ENCODE data around the gene CCDC107.

CCDC107 gene

DNA sequence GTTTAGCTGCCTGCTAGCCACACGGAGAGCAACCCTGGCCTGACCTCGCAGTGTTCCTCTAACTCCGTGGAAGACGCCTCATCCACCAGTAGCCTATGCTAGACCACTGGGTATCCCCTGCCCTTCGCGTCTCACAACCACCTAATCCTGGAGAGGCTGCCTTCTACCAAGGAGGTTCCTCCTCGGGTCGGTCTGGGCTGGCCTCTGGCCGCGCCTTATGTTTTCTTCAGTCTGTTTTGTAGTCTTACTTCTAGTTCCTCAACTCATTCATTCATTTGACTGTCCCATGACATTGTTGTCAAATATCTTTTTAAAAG lies 33.2 kb downstream of the CCDC107 start:
- H3K4me3 Mint-ChIP-seq: peak overlapping the region; percentile 78
- DNase-seq (ENCODE audit: low spot score in 2 of 2): peak in 1 of 2 donors; percentile 59
- H3K4me1 Mint-ChIP-seq: peaks cover 39% of the 10 kb centered on the region
- H3K9me3 Mint-ChIP-seq: no peaks in the 10 kb centered on the region
- peak overlapping the region; percentile 86 for H3K27ac Mint-ChIP-seq
- ATAC-seq: no peak
- H3K36me3 Mint-ChIP-seq: peaks cover 12% of the 10 kb centered on the region

- Mint-ChIP-seq H3K36me3 (peaks cover 12% of the 10 kb centered on the region), H3K27ac (peak overlapping the region; percentile 86), H3K4me3 (peak overlapping the region; percentile 78)
These were observed 33.7 kb downstream of the CCDC107 start for GRCh38 chr9:35691757-35692301.

GRCh38 chr9:35695943-35696401 lies 37.9 kb downstream of the CCDC107 start:
- peaks cover 12% of the 10 kb centered on the region for H3K36me3 Mint-ChIP-seq
- H3K4me1 Mint-ChIP-seq: peaks cover 31% of the 10 kb centered on the region
- DNase-seq (ENCODE audit: low spot score in 2 of 2) (no peak), ATAC-seq (no peak)
- no peaks in the 10 kb centered on the region for H3K9me3 Mint-ChIP-seq
- H3K4me3 Mint-ChIP-seq: no peak overlapping the region
- peak overlapping the region; percentile 76 for H3K27ac Mint-ChIP-seq

More at GRCh38 chr9:35691757-35692301, 33.7 kb downstream of the CCDC107 start:
- H3K9me3 Mint-ChIP-seq: no peaks in the 10 kb centered on the region
- peaks cover 44% of the 10 kb centered on the region for H3K4me1 Mint-ChIP-seq
- DNase-seq (ENCODE audit: low spot score in 2 of 2): no peak
- no peak for ATAC-seq

DNA sequence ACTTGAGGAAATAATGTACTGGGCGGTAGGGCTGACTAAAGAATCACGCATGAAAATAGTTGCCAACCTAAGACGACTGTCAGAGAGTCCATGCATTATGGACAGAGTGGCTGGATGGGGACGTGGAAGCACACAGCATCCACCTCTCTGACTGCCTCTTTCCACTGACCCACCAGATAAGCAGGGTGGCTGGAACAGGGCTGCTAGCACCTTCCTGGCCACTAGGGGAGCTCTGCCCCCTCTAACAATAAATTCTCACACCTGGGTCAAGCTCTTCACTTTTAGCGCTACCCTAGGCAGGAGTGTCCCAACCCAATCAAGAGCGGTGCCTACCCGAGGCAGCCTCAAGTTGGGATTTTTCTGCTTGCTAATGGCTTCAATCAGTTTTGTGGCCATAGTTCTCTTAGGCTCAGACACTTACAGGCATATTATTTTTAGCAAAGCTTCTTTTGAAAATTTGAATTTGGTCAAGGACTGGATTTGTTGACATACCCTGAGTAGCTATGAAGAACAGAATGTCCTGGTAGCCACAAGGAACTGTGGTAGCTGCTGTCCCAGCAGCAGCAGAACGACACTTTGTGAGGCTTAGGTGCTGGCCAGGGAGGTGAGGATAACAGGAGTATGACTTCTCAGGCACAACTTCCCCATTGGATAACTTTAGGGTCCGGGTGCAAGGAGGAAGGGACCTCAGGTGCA lies 38.6 kb downstream of the CCDC107 start:
- ATAC-seq (peak; percentile 87), DNase-seq (ENCODE audit: low spot score in 2 of 2) (peak; percentile 45 to 75)
- Mint-ChIP-seq H3K9me3 (no peaks in the 10 kb centered on the region), H3K36me3 (peaks cover 10% of the 10 kb centered on the region), H3K27ac (peak overlapping the region; percentile 76), H3K4me3 (no peak overlapping the region), H3K4me1 (peaks cover 24% of the 10 kb centered on the region)

GRCh38 chr9:35697486-35697885 lies 39.4 kb downstream of the CCDC107 start:
- Mint-ChIP-seq H3K9me3 (no peaks in the 10 kb centered on the region), H3K27ac (peak overlapping the region; percentile 76), H3K36me3 (peaks cover 4% of the 10 kb centered on the region), H3K4me1 (peaks cover 18% of the 10 kb centered on the region), H3K4me3 (no peak overlapping the region)
- ATAC-seq (peak; percentile 5), DNase-seq (ENCODE audit: low spot score in 2 of 2) (no peak)

- Mint-ChIP-seq H3K4me3 (no peak overlapping the region), H3K4me1 (peaks cover 23% of the 10 kb centered on the region), H3K9me3 (no peaks in the 10 kb centered on the region), H3K27ac (peak overlapping the region; percentile 76), H3K36me3 (peaks cover 3% of the 10 kb centered on the region)
- DNase-seq (ENCODE audit: low spot score in 2 of 2) (no peak), ATAC-seq (no peak)
These were observed 40.1 kb downstream of the CCDC107 start for GRCh38 chr9:35698231-35698630.

DNA sequence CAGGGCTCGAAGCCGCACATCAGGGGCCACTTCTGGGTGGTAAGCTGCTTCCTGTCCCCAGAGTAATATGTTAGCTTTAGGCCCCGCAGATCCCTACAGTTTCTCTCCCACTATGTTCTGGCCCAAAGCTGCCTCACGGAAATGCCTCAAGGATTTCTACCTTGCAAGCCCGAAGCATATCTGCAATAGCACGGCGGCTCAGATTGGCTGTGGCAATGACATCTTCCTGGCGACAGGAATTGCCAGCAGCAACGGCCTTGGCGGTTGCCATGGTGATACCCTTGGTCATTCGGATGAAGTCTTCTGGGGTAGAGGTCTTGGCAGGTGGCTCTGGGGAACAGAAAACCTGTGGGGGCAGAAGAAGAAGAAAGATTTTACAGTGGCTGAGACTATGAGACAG lies 41.9 kb downstream of the CCDC107 start:
- ATAC-seq: no peak
- no peaks in the 10 kb centered on the region for H3K9me3 Mint-ChIP-seq
- DNase-seq (ENCODE audit: low spot score in 2 of 2): no peak
- H3K4me1 Mint-ChIP-seq: peaks cover 23% of the 10 kb centered on the region
- H3K27ac Mint-ChIP-seq: no peak overlapping the region
- H3K4me3 Mint-ChIP-seq: no peak overlapping the region
- H3K36me3 Mint-ChIP-seq: no peaks in the 10 kb centered on the region

GRCh38 chr9:35700942-35701341 lies 42.9 kb downstream of the CCDC107 start:
- H3K27ac Mint-ChIP-seq: no peak overlapping the region
- H3K9me3 Mint-ChIP-seq: no peaks in the 10 kb centered on the region
- no peak for ATAC-seq
- H3K4me3 Mint-ChIP-seq: no peak overlapping the region
- DNase-seq (ENCODE audit: low spot score in 2 of 2): no peak
- no peaks in the 10 kb centered on the region for H3K36me3 Mint-ChIP-seq
- H3K4me1 Mint-ChIP-seq: peaks cover 23% of the 10 kb centered on the region

GRCh38 chr9:35702696-35703095 lies 44.6 kb downstream of the CCDC107 start:
- H3K4me1 Mint-ChIP-seq: peaks cover 20% of the 10 kb centered on the region
- no peak for ATAC-seq
- H3K4me3 Mint-ChIP-seq: no peak overlapping the region
- H3K36me3 Mint-ChIP-seq: no peaks in the 10 kb centered on the region
- no peak for DNase-seq (ENCODE audit: low spot score in 2 of 2)
- no peaks in the 10 kb centered on the region for H3K9me3 Mint-ChIP-seq
- H3K27ac Mint-ChIP-seq: peak overlapping the region; percentile 76

DNA sequence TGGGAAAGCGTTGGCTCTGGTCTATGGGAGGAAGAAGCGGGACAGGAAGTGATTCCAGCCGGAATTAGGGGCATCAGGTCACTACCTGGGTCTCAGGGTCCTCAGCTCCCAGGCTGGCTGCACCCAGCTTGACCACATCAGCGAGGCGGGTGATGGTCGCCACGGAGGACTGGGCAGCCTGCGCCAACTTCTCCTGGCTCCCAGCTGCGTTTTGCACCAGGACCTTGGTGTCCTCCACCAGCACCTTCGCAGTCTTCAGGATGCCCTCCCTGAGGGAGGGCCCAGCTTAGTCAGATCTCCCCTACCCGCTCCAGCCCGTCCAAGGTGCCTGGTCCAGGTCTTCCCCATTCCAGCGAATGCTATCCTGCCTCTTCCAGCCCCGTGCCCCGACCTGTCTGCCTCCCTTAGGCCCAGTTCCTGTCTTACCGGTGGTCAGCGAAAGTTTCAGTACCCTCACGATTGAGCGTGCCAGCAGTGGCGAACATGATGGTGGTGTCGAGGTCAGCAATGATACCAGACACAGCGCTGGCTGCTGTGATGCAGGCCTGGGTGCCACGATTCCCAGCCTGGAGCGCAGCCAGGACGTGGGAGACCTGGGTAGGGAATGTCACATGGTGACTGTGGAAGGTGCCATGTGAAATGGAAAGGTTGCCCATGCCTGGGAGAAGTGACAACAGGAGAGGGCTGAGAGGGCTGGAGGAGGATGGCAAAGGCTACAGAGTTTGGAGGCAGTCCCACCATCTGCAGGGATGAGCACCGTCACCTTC lies 46.0 kb downstream of the CCDC107 start:
- H3K36me3 Mint-ChIP-seq: no peaks in the 10 kb centered on the region
- no peak overlapping the region for H3K4me3 Mint-ChIP-seq
- no peaks in the 10 kb centered on the region for H3K9me3 Mint-ChIP-seq
- no peak for ATAC-seq
- peak overlapping the region; percentile 67 for H3K27ac Mint-ChIP-seq
- peaks cover 18% of the 10 kb centered on the region for H3K4me1 Mint-ChIP-seq
- DNase-seq (ENCODE audit: low spot score in 2 of 2): no peak

- no peak for ATAC-seq
- peak overlapping the region; percentile 89 for H3K27ac Mint-ChIP-seq
- H3K4me1 Mint-ChIP-seq: peaks cover 18% of the 10 kb centered on the region
- H3K9me3 Mint-ChIP-seq: no peaks in the 10 kb centered on the region
- DNase-seq (ENCODE audit: low spot score in 2 of 2): no peak
- H3K4me3 Mint-ChIP-seq: no peak overlapping the region
- H3K36me3 Mint-ChIP-seq: no peaks in the 10 kb centered on the region
These were observed 47.3 kb downstream of the CCDC107 start for GRCh38 chr9:35705372-35705771.

- H3K4me1 Mint-ChIP-seq: peaks cover 18% of the 10 kb centered on the region
- no peaks in the 10 kb centered on the region for H3K9me3 Mint-ChIP-seq
- H3K27ac Mint-ChIP-seq: peak overlapping the region; percentile 89
- H3K4me3 Mint-ChIP-seq: no peak overlapping the region
- DNase-seq (ENCODE audit: low spot score in 2 of 2) (no peak), ATAC-seq (no peak)
- no peaks in the 10 kb centered on the region for H3K36me3 Mint-ChIP-seq
These were observed 47.8 kb downstream of the CCDC107 start for GRCh38 chr9:35705836-35706430.

DNA sequence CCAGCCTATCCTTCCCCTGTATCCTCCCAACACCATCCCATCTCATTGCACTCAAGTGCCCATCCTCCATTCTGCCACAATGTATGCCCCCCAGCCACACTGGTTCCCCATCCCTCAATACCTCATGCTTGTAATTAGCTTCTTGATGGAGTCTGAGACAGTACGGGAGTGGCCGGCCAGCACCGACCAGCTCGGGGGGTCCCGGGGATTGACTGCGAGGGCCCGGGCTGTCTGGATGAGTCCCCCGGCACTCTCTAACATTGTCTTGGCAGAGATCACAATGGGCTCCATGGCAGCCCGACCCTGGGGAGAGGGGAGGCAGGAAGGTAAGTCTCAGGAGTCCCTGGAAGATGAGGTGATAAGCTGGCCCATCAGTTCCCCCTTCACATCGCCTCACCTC lies 48.9 kb downstream of the CCDC107 start:
- H3K27ac Mint-ChIP-seq: peak overlapping the region; percentile 89
- peaks cover 24% of the 10 kb centered on the region for H3K4me1 Mint-ChIP-seq
- H3K36me3 Mint-ChIP-seq: no peaks in the 10 kb centered on the region
- no peak for ATAC-seq
- H3K4me3 Mint-ChIP-seq: no peak overlapping the region
- DNase-seq (ENCODE audit: low spot score in 2 of 2): no peak
- no peaks in the 10 kb centered on the region for H3K9me3 Mint-ChIP-seq

DNA sequence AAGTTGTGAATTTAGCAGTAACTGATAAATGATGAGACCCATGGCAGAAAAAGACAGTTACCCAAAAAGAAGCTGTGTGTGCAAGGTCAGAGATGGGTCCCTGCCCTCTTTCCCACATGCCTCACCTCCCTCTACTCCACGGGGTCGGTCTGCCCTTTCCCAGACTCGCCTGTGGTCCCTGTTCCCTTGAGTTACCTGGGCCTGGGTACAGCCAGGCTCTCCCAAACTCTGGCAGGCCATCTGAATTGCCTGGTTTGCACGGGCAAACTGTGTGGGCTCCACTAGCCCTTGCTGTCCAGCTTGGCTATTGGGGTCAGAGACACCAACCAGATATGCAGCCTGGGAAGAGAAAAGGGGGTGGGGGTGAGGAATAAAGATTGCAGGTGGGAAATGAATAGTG lies 50.1 kb downstream of the CCDC107 start:
- Mint-ChIP-seq H3K4me3 (no peak overlapping the region), H3K27ac (no peak overlapping the region), H3K4me1 (peaks cover 22% of the 10 kb centered on the region), H3K36me3 (no peaks in the 10 kb centered on the region), H3K9me3 (no peaks in the 10 kb centered on the region)
- DNase-seq (ENCODE audit: low spot score in 2 of 2): no peak
- no peak for ATAC-seq

- no peak overlapping the region for H3K4me3 Mint-ChIP-seq
- ATAC-seq (no peak), DNase-seq (ENCODE audit: low spot score in 2 of 2) (no peak)
- peaks cover 27% of the 10 kb centered on the region for H3K4me1 Mint-ChIP-seq
- H3K36me3 Mint-ChIP-seq: no peaks in the 10 kb centered on the region
- peak overlapping the region; percentile 71 for H3K27ac Mint-ChIP-seq
- no peaks in the 10 kb centered on the region for H3K9me3 Mint-ChIP-seq
These were observed 52.9 kb downstream of the CCDC107 start for GRCh38 chr9:35710818-35711500.

Data from stimulated activated effector memory CD8-positive, alpha-beta T cell treated with anti-CD3 and anti-CD28 coated beads, Interleukin-12 subunit alpha, Interleukin-12 subunit beta, amount 100 ng/mL, for 72 hours (primary cell).